GM21619 (cell line): ENCODE results near the gene BAX.

Experiments used
- ATAC-seq: cut with Tn5 transposase; IDR thresholded peaks from one replicate; pipeline ENCODE4 v1.9.1; 2021; ENCODE audit not compliant: unreplicated experiment

BAX gene

DNA sequence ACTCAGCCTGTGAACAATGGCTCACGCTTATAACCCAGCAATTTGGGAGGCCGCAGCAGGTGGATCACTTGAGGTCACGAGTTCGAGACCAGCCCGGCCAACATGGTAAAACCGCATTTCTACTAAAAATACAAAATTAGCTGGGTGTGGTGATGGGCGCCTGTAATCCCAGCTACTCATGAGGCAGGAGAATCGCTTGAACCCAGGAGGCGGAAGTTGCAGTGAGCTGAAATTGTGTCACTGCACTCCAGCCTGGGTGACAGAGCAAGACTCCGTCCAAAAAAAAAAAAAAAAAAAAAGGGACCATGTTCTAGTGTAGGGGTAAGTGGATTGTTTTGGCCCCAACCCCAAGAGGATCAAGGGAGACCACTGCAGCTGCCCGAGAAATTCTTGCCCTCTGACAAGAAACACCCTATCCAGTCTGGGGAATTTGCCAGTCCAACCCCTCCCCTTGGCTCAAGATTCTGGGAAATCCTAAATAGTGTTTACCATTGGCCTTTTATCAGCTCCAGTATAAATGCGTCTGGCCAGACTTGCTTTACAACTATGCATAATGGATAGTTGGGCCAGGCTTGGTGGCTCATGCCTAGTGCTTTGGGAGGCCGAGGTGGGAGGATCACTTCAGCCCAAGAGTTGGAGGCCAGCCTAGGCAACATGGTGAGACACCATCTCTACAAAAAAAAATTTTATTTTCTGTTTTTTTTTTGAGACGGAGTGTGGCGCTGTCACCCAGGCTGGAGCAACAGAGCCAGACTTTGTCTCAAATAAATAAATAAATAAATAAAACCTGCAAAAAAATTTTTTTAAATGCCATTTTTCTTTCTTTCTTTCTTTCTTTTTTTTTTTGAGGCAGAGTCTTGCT, 26.3 kb upstream of the BAX start:
- ATAC-seq, result no peak

DNA sequence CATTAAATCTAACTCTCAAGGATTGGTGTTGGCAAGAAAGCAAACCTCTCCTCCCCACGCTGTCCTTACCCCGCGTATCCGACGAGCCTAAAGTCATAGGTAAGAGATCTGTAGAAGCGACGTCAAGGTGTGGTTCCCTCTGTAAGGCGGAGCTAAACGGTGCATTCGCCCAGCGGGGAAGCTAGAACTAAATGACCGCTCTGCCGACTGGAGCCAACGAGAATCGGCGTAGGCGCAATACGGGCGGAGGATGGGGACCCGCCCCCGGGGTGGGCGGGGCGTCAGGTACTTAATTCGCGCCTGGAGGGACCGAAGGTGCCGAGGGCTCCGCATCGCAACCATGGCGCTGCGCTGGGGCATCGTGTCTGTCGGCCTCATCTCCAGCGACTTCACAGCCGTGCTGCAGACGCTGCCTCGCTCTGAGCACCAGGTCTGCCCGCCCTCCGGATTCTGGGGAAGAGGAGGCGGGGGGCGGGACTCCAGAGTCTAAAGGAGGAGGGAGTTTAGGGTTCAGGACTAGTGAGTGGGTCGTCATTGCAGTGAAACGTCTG, 21.2 kb upstream of the BAX start, which contains the start of gene DHDH:
TSS of gene DHDH (plus strand) at position 318 of the 551 bp plus-strand sequence. CDS start at position 341, 23 bp downstream.
- peak; percentile 69 for ATAC-seq

DNA sequence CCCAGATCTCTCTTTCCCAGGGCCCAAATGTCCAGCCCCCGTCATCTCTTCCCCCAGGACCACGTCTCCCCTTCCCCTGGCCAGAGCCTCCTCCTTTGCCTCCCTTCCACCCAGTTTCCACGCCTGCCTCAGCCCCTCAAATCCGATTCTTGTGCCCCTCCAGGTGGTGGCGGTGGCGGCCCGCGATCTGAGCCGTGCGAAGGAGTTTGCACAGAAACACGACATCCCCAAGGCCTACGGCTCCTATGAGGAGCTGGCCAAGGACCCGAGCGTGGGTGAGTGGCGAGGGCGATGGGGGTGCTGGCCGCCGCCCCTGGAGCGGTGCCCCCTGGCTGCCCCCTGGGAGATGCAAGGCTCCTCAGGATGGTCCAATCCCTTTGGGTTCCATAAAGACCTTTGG, 19.8 kb upstream of the BAX start:
- ATAC-seq, result no peak

DNA sequence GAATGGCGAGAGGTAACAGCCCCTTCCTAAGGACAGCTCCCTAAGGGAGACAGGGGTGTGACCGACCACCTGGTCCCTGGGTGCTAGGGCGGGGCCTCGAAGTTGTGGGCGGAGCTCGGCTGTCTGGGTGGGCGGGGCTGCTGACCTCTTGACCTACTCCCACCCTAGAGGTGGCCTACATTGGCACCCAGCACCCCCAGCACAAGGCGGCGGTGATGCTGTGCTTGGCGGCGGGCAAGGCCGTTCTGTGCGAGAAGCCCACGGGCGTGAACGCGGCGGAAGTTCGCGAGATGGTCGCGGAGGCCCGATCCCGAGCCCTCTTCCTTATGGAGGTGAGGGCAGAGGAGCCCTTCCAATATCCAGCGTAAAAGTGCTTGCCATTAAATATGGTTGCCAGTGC, 18.8 kb upstream of the BAX start:
- ATAC-seq, result no peak

DNA sequence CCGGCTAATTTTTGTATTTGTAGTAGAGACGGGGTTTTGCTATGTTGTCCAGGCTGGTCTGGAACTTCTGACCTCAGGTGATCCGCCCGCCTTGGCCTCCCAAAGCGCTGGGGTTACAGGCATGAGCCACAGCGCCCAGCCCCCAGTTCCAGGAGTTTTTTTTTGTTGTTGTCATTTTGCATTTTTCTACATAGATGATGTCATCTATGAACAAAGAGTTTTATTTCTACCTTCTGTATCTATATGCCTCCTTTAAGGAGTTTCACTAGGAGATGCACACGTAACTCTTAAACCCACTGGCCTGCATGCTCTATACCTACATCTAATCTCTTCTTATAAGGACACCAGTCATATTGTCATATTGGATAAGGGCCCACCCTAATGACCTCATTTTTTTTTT, 16.4 kb upstream of the BAX start:
- no peak for ATAC-seq

DNA sequence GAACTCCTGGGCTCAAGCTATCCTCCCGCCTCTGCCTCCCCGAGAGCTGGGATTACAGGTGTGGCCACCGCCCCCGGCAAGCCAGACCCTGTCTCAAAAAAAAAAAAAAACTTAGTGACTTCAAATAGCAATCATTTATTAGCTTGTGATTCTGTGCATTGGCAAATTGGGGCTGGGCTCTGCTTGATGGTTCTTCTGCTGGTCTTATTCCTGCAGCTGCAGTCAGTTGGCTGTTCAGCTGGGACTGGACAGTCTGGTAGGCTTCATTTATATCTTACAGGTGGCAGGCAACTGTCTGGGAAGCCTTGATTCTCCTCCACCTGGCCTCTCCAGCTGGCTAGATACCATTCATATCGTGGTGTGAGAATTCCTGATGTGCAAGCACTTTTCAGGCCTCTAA, 13.8 kb upstream of the BAX start:
- no peak for ATAC-seq

DNA sequence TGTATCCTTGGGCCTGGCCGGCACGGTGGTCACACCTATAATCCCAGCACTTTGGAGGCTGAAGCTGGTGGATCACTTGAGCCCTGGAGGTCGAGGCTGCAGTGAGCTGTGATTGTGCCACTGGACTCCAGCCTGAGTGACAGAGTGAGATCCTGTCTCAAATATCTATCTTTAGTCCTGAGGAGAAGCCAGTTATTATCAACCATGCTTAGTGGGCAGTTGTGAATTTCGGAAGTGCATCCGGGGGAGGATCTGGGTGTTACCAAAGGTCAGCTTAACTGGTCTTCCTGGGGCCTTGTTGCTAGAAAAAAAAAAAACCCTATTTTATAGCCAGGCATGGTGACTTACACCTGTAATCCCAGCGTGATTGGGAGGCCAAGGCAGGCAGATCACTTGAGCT, 11.6 kb upstream of the BAX start:
- ATAC-seq, result no peak

DNA sequence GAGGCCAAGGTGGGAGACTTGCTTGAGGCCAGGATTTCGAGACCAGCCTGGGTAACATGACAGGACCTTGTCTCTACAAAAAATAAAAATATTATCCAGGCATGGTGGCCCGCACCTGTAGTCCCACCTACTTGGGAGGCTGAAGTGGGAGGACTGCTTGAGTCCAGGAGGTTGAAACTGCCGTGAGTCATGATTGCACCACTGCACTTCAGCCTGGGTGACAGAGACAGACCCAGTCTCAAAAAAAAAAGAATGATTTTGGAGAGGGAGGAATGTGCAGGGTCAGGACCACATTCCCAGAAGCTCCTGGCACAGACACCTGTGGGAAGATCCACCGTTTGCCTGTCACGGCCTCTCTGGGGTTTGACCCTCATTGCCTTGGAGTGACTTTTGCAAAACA, 9.3 kb upstream of the BAX start:
- no peak for ATAC-seq

DNA sequence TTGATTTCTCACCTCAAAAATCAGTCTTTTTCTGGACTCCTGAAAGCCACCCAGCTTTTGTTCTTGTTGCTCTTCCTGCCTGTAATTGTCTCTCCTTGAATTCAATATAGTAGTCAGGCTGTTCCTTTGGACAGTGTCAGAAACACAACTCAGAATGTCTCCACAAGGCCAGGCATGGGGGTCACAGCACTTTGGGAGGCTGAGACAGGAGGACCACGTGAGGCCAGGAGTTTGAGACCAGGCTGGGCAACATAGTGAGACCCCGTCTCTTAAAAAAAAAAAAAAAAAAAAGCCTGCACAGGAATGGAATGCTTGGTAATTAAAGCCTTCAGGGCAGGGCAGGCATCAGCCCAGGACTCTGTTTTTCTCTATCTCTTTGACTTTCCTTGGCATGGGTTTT, 8.9 kb upstream of the BAX start:
- no peak for ATAC-seq

DNA sequence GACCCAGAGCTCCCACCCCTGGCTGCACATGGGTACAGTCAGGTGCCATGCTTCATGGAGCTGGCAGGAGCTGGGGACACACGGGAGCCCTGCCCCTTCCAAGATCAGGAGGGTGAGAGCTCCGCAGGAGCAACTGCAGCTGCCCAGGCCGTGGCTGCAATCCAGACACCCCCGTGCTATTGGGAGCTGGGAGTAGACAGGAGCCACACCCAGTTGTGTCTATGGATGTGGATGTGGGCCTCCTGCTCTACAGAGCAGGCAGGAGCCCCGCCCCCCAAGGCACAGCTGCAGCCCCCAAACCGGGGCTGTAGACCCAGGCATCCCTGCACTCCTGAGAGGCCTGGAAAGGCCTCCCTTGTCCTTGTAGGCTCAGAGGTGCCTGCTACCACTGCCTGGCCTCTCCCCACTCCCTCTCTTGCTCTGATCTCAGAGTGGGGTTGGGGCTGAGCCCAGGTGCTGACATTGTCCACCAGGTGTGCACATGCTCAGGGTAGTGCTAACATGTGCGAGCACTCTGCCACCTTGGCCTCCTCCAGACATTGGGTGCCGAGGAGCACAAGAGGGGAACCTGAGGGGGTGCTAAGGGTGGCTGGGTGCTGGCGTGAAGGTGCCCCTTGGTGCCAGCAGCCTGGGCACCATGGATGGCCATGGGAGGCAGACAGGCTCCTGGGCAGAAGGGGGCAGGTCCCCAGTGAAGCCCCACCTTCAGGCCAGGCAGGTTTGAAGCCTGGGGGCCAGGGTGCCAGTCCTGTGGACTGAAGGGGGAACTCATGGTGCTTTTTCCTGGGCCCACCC, 8.0 kb upstream of the BAX start:
- ATAC-seq, result no peak

DNA sequence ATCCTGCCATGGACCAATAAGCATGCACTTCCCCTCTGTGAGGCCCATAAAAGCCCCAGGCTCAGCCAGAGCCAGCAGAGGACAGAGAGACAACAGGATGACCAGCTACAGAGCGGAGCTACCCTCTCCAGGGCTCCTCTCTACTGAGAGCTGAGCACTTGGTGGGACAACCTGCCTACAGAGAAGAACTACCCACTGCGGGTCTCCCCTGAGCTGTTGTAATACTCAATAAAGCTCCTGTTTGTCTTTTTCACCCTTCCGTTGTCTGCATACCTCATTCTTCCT, 7.5 kb upstream of the BAX start:
- ATAC-seq, result no peak

DNA sequence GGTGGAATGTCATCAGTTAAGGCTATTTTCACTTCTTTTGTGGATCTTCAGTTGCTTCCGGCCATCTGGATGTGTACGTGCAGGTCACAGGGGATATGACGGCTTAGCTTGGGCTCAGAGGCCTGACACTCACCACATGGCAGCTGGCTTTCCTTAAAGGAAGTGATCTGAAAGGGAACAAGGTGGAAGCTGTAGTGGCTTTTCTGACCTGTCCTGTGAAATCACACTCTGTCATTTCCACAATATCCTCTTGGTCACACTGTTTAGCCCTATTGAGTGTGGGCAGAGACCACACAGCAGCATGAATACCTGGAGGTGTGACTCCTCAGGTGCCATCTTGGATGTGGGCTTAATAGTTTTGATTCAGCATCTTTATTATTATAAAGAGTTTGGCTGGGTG, 4.5 kb upstream of the BAX start:
- ATAC-seq, result no peak

DNA sequence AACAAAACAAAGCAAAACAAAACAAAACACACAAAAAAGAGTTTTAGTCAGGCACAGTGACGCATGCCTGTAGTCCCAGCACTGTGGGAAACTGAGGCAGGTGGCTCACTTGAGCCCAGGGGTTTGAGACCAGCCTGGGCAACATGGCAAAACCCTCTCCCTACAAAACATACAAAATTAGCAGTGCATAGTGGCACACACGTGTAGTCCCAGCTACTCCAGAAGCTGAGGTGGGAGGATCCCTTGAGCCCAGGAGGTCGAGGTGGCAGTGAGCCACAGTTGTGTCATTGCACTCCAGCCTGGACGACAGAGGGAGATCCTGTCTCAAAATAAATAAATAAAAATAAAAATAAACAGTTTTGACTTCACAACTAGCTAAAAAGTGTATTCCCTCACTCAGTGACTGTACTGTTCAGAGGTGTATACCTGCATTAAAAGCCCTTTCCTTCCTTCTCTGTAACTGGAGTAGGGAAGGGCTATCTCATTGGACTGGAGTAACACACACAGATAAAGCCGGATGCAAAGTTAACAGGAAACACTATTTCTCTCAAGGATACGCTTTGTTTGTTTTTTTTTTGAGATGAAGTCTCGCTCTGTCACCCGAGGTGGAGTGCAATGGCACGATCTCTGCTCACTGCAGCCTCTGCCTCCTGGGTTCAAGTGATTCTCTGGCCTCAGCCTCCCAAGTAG, 3.7 kb upstream of the BAX start:
- no peak for ATAC-seq

DNA sequence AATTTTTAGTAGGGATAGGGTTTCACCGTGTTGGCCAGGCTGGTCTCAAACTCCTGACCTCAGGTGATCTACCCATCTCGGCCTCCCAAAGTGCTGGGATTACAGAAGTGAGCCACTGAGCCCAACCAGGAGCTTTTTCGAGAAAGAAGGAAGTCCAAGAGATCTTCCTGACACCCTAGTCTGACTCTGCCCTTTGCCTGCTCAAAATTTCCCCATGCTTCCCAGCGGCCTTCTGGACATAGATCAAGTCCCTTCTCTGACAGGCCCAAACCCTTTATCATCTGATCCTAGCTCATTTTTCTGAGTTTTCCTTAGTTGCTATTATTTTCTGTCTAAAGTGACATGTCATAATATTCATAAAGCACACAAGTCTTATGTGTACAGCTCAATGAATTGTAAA, 1.5 kb upstream of the BAX start:
- no peak for ATAC-seq

DNA sequence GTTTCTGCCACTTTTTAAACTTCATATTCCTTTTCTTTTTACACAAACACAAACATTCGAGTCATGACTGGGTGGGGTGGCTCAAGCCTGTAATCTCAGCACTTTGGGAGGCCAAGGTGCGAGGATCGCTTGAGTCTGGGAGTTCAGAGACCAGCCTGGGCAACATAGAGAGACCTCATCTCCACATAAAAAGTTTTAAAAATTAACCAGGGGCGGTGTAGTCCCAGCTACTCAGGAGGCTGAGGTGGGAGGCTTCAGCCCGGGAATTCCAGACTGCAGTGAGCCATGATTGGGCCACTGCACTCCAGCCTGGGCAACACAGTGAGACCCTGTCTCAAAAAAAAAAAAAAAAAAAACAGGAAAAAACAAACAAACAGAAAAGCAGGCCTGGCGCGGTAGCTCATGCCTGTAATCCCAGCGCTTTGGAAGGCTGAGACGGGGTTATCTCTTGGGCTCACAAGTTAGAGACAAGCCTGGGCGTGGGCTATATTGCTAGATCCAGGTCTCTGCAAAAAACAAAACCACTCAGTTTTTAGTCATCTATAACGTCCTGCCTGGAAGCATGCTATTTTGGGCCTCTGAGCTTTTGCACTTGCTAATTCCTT, 583 bp upstream of the BAX start:
- ATAC-seq, result no peak

DNA sequence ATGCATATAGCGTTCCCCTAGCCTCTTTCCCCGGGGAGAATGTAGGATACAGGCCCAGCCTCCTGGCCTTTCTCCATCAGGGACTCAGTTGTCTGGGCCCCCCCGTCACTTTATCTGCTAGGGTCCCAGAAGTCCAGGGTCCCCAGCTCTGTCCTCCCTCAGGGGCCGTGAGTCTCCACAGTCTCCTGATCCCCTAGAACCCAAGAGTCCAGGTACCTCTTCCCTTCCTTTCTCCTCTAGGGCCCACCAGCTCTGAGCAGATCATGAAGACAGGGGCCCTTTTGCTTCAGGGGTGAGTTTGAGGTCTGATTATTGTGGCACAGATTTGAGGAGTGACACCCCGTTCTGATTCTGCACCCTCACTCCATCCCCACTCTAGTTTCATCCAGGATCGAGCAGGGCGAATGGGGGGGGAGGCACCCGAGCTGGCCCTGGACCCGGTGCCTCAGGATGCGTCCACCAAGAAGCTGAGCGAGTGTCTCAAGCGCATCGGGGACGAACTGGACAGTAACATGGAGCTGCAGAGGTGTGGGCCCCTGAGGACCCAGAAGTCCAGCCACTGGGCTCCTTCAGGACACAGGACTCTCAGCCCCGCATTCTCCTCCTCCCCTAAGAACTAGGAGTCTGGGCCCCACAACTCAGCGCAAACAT, 758 bp downstream of the BAX start:
- no peak for ATAC-seq

DNA sequence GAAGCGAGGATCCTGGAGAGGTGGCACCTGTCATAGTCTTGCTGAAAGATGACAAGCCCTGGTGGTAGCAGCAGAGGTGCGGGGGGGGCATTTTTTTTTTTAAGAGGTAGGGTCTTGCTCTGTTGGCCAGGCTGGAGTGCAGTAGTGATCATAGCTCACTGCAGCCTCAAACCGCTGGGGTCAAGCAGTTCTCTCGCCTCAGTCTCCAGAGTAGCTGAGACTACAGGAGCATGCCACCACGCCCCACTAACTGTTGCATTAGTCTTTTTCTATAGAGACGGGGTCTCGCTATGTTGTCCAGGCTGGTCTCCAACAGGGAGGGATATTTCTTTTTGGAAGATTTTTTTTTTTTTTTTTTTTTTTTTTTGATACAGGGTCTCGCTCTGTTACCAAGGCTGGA, 3.3 kb downstream of the BAX start:
- no peak for ATAC-seq

DNA sequence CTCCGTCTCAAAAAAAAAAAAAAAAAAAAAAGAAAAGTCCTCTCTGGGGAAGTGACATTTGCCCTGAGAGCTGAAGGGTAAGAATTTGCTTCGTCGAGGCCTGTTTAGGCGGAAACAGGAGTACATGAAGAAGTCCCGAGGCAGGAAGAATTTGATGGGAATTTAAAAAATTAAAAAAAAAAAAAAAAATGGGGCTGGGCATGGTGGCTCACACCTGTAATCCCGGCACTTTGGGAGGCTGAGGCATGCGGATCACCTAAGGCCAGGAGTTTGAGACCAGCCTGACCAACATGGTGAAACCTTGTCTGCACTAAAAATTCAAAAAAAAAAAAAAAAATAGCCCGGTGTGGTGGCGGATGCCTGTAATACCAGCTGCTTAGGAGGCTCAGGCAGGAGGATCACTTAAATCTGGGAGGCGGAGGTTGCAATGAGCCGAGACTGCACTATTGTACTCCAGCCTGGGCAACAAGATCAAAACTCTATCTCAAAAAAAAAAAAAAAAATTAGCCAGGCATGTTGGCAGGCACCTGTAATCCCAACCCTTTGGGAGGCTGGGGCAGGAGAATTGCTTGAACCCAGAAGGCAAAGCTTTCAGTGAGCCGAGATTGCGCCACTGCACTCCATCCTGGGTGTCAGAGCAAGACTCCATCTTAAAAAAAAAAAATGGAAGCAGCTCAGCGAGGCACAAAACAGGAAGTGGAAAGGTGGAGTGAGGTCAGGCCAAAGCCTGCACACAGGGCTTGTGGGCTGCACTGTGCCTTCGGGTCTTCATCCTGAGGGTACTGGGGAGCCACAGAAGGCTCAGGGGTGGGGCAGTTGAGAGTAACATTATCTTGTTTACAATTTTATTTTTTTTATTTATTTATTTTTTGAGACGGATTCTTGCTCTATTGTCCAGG, 4.9 kb downstream of the BAX start:
- no peak for ATAC-seq

DNA sequence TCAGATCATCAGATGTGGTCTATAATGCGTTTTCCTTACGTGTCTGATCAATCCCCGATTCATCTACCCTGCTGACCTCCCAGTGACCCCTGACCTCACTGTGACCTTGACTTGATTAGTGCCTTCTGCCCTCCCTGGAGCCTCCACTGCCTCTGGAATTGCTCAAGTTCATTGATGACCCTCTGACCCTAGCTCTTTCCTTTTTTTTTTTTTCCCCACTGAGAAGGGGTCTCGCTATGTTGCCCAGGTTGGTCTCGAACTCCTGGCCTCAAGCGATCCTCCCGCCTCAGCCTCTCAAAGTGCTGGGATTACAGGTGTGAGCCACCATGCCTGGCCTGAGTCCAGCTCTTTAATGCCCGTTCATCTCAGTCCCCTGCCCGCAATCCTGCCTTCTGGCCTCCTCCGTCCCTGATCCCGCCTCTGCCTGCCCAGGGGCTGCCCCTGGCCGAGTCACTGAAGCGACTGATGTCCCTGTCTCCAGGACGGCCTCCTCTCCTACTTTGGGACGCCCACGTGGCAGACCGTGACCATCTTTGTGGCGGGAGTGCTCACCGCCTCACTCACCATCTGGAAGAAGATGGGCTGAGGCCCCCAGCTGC, 6.5 kb downstream of the BAX start:
- ATAC-seq, result no peak
